Fibroblast of villous mesenchyme (primary cell): ENCODE data around the gene TWF2. TPM values are rescaled to one million over a fixed set of nuclear protein-coding genes. Genes with fewer than 3 reads are reported as not detected.
A peak's percentile ranks its signal among the peaks of the same experiment; 100 is the strongest.

ENCODE experiments used
- DNase-seq: peaks from one replicate; pipeline ENCODE4 v3.0.0-alpha.2; 2010; ENCODE audit warnings: low read depth
- H3K4me3 ChIP-seq: 2 replicates; pipeline ENCODE4 v1.5.1; 2011; ENCODE audit warnings: low read depth, mild to moderate bottlenecking, low read length
- total RNA-seq: library from RNA; depleted of rRNA; stranded (reverse); fragments of >200 nt; gene quantifications from 2 replicates; pipeline ENCODE4 v1.2.3, GENCODE V29; 2012
- TF ChIP-seq, protein P1 (sequence below): IDR thresholded peaks from 2 replicates; pipeline ENCODE4 v1.5.1; 2012; ENCODE audit warnings: low read depth, mild to moderate bottlenecking, low read length; ENCODE audit not compliant: insufficient read depth

The TWF2 gene
- total RNA-seq, 1 donor, result 75.6 TPM

DNA sequence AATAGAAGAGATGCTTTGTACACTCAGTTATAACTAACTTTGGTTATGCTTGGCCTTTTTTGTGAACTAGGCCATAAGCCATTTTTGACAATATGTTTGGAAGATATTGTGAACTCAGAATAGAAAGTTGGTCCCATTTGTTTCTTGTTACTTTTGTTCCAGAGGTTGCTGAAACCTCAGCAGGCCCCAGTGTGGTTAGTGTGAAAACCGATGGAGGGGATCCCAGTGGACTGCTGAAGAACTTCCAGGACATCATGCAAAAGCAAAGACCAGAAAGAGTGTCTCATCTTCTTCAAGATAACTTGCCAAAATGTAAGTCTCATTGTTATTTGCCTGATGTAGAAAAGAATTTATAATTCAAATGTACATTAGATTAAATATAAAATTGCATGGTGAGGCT is 35.3 kb downstream of the TWF2 start:
- no peak for DNase-seq

GRCh38 chr3:52202384-52203077 is 36.4 kb downstream of the TWF2 start:
- no peak overlapping the region for H3K4me3 ChIP-seq
- DNase-seq, result peak; percentile 24
- TF ChIP-seq, protein P1, sequence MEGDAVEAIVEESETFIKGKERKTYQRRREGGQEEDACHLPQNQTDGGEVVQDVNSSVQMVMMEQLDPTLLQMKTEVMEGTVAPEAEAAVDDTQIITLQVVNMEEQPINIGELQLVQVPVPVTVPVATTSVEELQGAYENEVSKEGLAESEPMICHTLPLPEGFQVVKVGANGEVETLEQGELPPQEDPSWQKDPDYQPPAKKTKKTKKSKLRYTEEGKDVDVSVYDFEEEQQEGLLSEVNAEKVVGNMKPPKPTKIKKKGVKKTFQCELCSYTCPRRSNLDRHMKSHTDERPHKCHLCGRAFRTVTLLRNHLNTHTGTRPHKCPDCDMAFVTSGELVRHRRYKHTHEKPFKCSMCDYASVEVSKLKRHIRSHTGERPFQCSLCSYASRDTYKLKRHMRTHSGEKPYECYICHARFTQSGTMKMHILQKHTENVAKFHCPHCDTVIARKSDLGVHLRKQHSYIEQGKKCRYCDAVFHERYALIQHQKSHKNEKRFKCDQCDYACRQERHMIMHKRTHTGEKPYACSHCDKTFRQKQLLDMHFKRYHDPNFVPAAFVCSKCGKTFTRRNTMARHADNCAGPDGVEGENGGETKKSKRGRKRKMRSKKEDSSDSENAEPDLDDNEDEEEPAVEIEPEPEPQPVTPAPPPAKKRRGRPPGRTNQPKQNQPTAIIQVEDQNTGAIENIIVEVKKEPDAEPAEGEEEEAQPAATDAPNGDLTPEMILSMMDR, result no peak

More for the DNA sequence above, 35.3 kb downstream of the TWF2 start:
- TF ChIP-seq, protein P1, result no peak
- no peak overlapping the region for H3K4me3 ChIP-seq

DNA sequence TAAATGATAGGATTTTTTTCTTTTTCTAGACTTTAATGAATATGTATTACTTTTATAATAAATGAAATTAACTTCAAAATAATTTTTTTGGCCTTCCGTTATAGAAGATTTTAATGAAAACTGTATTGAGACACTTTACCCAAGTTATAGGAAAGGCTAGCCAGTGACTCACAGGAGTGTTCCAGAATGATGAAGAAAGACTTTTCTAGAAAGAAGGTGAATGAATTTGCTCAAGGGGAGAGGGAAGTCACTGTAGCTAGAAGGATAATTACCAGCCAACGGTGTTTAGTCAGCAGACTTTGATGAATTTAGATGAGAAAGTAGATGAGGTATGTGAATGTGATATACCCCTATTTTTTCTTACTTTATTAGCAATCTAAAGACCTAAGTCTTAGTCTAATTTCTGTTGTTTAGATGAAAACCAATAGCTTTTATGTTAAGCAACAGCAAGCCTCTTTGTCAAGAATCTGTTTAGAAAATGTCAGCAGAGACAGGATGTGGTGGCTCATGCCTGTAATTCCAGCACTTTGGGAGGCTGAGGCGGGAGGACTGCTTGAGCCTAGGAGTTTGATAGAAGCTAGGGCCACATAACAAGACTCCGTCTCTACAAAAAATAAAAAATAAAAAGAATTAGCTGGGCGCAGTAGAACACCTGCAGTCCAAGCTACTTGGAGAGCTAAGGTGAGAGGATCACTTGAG is 37.8 kb downstream of the TWF2 start:
- DNase-seq, result peak; percentile 39
- TF ChIP-seq, protein P1, result no peak
- no peak overlapping the region for H3K4me3 ChIP-seq

DNA sequence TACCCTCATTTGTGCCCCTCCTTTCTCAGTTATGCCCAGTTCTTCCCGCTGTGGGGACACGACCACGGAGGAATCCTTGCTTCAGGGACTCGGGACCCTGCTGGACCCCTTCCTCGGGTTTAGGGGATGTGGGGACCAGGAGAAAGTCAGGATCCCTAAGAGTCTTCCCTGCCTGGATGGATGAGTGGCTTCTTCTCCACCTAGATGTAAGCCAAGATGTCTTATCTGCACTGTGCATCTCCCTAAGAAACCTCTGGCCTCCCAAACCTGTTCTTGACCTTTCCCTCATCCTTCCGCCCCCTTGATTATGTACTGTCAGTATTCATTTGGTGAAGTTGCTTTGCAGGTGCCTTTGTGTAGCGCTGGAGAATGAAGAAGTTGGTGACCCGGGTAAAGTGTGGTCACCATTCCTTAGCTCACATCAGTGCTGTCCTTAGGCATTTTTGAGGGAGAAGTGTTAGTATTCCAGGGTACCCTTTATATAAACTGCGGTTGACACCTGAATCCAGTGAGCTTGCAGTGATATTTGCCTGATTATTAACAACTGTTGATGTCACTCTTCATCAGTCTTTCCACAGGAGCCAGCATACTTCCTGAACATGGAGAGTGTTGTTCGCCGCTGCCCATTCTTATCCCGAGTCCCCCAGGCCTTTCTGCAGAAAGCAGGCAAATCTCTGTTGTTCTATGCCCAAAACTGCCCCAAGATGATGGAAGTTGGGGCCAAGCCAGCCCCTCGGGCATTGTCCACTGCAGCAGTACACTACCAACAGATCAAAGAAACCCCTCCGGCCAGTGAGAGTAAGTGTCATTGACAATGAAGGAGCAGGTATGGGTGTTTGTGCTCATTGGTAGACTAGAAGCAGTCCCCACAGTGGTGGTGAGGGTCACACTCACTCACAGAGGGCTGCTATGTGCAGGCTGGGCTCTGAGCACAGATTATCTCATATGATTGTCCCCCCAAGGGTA is 40.0 kb downstream of the TWF2 start:
- DNase-seq, result no peak
- H3K4me3 ChIP-seq, result peak overlapping the region; percentile 84
- TF ChIP-seq, protein P1, result no peak

DNA sequence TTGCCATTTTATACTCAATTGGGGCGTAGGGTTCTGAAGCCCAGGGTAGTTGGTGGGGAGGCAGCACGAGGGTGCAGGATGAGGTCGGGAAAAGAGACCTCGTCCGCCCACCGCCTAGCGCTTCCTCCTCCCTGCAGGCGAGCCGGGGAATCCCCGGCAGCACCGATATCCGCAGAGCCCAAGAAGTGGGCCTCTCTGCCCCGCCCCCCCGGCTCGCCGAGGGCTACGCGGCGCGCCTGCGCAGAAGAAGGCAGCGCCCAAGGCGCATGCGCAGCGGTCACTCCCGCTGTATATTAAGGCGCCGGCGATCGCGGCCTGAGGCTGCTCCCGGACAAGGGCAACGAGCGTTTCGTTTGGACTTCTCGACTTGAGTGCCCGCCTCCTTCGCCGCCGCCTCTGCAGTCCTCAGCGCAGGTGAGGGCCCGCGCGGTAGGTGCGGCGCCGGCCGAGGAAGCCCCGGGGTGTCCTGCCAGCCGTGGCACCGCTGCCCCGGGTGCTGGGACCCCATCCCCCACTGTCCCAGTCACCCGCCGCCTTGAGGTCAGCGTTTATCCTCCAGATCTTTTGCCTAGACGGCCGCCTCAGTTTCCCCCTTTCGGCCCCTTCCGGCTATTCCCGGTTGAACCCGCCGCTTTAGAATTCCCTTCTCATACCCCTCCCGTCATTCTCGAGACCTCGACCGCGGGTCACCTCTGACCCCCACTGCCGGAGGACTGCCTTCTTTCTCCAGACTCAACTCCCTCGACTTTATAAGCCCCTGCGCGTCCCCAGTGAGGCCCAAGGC is 40.9 kb downstream of the TWF2 start, which contains the start of gene ALAS1:
TSS of gene ALAS1 (plus strand) at position 319 of the 784 bp plus-strand sequence. CDS start 1,082 bp downstream, outside the sequence.
- TF ChIP-seq, protein P1, result no peak
- H3K4me3 ChIP-seq, result peak within 1 kb of the TSS; percentile 84
- peak; percentile 91 for DNase-seq

DNA sequence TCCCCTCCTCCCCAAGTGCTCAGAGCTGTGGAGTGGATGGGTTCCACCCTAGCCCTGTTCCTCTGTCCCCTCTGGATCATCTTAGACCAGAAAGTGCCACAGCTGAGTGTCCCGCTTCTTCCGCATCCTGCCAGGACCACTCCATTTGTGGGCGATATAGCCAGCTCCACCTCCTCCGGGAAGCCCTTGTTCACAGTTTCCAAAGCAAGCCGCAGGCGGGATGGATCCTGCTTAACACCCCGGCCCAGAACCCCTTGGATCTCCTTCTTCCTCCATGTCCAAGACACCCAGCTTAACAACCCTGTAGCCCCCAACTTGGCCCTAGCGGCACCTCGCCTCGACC is 41.5 kb downstream of the TWF2 start:
- H3K4me3 ChIP-seq, result peak overlapping the region; percentile 84
- no peak for DNase-seq
- TF ChIP-seq, protein P1, result no peak
